GM11168 (cell line): ENCODE data around the gene ABHD8.

Source experiments
- in situ Hi-C: fragments of 300-500 bp; cut with MboI; formaldehyde crosslinking; loops from one replicate; pipeline ENCODE4 v1.12.0; 2022; ENCODE audit warnings: low sequenced_read_pairs; ENCODE audit not compliant: unreplicated experiment

ABHD8 gene

DNA sequence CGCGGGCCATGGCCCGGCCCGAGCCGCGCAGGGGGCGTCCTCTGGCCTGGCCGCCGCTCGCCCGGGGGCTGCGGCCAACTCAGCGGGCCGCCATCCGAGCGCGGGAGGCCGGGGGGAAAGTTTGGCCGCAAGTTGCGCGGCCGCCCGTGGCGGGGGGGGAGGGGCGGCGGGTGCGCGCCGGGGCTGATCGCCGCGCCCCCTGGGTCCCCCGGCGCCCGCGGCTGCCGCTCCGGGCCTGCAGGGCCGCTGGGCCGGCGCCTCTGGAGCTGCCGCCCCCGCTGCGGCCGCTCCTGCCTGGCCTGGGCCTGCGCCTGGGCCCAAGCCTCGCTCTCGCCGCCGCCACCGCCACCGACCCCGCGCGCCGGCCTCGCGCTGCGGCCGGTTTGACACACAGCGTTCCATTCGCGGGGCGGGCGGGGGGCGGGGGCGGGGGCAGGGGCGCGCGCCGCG lies 57.7 kb downstream of the ABHD8 start, which contains the start of gene NR2F6:
Gene NR2F6, minus strand, starts transcription at position 385 of the 450 bp plus-strand sequence. CDS start 699 bp downstream, outside the sequence.
- in situ Hi-C loops: no loop called here

DNA sequence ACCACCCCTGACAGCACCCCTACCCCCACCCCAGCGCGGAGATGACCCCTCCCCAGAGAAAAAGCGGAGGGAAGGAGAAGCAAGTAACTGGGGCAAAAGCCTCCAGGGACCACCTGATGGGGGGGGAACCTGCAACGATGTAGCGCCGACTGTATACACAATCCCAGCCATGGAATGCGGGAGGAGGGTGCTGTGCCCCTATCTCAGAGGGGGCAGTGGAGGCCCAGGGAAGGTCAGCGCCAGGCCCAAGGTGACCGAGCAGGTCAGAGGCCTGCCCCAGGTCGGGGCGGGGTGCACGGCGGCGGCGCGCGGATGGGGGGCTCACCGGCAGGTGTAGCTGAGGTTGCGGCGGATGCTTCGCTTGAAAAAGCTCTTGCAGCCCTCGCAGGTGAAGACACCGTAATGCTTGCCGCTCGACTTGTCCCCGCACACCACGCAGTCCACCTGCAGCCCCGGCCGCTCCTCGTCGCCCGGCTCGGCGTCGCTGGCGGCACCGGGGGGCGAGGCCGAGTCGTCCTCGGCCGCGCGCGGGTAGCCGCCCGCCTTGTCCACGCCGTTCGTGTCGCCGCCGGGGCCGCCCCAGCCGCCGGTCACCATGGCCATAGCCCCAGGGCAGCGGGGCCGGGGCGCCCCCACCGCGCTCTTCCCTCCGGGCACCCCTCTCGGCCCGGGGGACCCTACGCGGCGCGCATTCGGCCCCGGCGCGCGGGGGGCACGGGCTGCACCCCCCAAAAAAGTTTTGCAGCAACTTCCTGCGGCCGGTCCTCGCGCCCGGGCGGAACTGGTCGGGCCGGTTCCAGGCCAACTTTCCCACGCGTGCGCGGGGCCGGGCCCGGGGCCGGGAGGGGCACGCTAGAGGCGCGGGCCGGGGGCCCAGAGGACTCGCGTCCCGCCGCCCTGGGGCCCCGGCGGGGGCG lies 58.3 kb downstream of the ABHD8 start:
- in situ Hi-C loops: no loop called here

DNA sequence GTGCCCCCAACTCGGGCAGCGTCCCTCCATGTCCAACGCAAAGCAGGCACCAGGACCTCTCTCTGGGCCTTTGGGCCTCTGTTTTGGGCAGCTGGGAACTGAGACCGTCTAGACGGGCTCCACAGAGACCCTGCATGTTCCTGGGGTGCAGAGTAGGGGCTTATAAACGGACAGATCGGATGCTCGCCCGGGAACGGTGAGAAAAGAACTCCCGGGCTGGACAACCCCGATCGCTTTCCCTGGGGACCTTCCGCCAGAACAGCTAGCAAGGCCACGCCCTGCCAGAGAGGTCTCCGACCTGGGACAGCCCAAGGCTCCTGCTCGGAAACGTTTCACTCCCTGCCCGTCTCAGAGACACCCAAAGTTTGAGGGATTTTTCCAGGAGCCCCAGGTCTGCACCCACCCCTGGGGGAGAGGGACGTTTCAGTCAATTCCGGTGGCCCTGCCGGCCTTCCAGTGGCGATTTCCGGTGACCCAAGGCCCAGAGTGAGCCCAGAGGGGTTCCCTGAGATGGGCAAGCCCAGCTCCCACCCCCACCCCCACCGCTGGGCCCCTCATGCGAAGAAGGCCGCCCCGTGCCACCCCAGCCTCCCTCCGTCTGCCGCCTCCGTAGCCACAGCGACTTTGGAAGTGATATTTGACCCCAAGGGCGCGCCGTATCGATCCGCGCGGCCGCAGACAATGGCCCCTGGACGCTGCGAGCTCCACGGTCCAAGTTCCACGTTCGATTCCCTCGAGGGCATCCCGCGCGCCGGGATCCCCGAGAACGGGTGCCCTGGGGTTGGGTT lies 59.2 kb downstream of the ABHD8 start:
- in situ Hi-C loops: no loop called here

DNA sequence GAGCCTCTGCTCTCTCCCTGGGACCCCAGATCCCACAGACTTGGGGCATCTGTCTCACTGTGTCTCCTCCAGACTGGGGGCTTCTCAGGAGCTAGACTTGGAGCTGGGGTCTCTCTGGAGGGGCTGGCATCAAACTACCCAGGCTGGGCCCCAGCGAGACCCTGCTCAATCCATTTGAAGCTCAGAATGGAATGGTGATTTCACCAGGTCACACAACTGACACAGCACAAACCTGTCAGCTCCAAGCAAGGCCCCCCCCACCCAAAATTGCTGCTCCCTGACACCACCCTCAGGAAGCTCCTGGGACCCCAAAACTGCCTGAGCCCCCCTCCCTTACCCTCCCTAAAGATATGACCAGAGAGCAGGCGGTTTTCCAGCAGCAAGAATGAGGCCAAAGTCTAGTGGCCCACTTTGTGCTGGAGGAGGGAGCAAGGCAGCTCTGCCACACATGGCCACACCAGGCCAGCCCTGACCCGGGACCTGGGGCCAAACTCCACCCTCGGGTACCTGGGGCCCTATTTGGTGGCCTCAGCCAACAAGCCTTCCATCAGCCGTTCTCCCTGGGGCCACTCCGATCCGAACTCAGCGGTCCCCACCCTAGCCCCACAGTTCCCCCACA lies 59.9 kb downstream of the ABHD8 start:
- in situ Hi-C loops: no loop called here

DNA sequence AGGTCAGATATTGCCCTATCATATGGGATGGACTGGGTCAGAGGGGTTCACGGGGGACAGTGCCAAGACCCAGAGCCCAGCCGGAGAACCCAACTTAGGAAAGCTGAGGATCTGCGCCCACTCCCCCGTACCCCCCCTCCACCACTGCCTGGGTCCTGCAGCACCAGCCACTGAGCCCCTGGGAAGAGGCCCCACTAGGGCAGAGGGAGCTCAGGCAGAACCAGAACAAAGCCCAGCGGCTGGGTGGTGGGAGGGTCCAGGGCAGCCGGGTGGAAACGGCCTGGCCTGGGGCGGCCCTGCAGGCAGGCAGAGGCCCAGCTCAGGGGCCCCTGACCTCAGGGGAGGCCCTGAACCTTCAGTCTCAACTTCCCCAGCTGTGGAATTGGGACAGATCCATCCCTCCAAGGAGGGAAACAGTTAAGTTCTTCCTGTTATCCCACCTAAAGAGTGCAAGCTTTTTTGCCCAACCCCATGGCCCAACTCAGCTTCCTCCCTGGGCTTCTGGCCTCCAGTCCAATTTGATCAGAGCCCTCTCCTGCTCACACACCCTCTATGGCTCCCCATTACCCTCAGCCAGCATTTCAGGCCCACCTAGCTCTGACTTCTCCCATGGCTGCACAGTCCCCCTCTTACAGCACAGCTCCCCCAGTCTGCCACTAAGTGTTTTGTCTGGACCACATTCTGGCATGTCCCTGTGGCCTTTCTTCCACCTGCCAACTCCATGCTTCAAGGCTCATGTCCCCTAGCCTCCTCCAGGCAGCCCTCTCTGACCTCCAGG lies 60.6 kb downstream of the ABHD8 start:
- in situ Hi-C loops: no loop called here
